Immature natural killer cell (primary cell): ENCODE data around the gene WASHC4. TPM values are rescaled to one million over a fixed set of nuclear protein-coding genes. Genes with fewer than 3 reads are reported as not detected.
"Not testable (repeated sequence)": the region's sequence is repeated elsewhere in the genome, so short reads cannot be mapped to it uniquely, and the experiment has no call there.

Experiments
- DNase-seq, 3 donors: peaks; one replicate each; pipeline ENCODE4 v3.0.0; 2022; ENCODE audit warnings: mixed read lengths in 1 of 3
- H3K27ac Mint-ChIP-seq, 6 donors: one replicate each; pipeline ENCODE4 v1.8.0; 2020; ENCODE audit warnings: mixed read lengths in 6 of 6, mild to moderate bottlenecking in 5 of 6, inconsistent platforms in 4 of 6, moderate library complexity in 3 of 6
- H3K27me3 Mint-ChIP-seq, 3 donors: one replicate each; pipeline ENCODE4 v1.8.0; 2020 to 2021; ENCODE audit warnings: low read depth in 3 of 3, mild to moderate bottlenecking in 3 of 3, mixed read lengths in 3 of 3, moderate library complexity in 3 of 3, inconsistent platforms in 1 of 3
- H3K36me3 Mint-ChIP-seq, 3 donors: one replicate each; pipeline ENCODE4 v1.8.0; 2020; ENCODE audit warnings: mixed read lengths in 3 of 3, inconsistent platforms in 2 of 3, mild to moderate bottlenecking in 2 of 3
- H3K4me1 Mint-ChIP-seq, 2 donors: one replicate each; pipeline ENCODE4 v1.8.0; 2020; ENCODE audit warnings: inconsistent platforms in 2 of 2, mild to moderate bottlenecking in 2 of 2, mixed read lengths in 2 of 2, moderate library complexity in 1 of 2
- H3K4me3 Mint-ChIP-seq, 5 donors: one replicate each; pipeline ENCODE4 v1.8.0; 2020; ENCODE audit warnings: mild to moderate bottlenecking in 5 of 5, mixed read lengths in 5 of 5, inconsistent platforms in 3 of 5, moderate library complexity in 3 of 5
- H3K9me3 Mint-ChIP-seq, 6 donors: one replicate each; pipeline ENCODE4 v1.8.0; 2020; ENCODE audit warnings: mild to moderate bottlenecking in 6 of 6, mixed read lengths in 6 of 6, inconsistent platforms in 4 of 6, moderate library complexity in 3 of 6
- polyA plus RNA-seq, 3 donors: library from polyadenylated mRNA; unstranded; fragments of 300-500 nt; fragmentation: Illumina TruSeq; gene quantifications; one replicate each; pipeline ENCODE4 v1.2.3, GENCODE V29; 2021

Gene WASHC4
- polyA plus RNA-seq, 3 donors from 2014 or later = 19.0 to 35.3 (median 28.3) TPM

GRCh38 chr12:105162174-105162573, 54.6 kb downstream of the WASHC4 start:
- Mint-ChIP-seq H3K36me3 (peaks cover 26 to 37% (median 31%) of the 10 kb centered on the region in 3 donors), H3K4me1 (no peaks in the 10 kb centered on the region), H3K9me3 (no peaks in the 10 kb centered on the region), H3K27ac (no peak overlapping the region), H3K4me3 (no peak overlapping the region), H3K27me3 (no peaks in the 10 kb centered on the region)
- DNase-seq = no peak

DNA sequence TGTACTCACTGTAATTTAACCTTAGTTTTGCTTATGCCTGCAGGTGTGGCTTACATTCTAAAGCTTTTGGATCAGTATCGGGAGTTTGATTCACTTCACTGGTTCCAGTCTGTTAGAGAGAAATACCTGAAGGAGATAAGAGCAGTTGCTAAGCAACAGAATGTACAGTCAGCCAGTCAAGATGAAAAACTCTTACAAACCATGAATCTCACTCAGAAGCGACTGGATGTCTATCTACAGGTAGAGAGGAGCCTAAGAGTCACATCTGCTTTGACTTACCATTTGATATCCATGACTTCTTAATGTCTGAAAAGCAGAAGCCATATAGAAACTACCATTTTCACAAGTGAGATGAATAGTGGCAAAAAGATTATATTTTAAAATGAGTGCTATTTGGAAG, 56.5 kb downstream of the WASHC4 start:
- Mint-ChIP-seq H3K4me3 (no peak overlapping the region), H3K27me3 (no peaks in the 10 kb centered on the region), H3K9me3 (no peaks in the 10 kb centered on the region), H3K4me1 (no peaks in the 10 kb centered on the region), H3K27ac (no peak overlapping the region), H3K36me3 (peaks cover 21 to 31% (median 26%) of the 10 kb centered on the region in 3 donors)
- no peak for DNase-seq

DNA sequence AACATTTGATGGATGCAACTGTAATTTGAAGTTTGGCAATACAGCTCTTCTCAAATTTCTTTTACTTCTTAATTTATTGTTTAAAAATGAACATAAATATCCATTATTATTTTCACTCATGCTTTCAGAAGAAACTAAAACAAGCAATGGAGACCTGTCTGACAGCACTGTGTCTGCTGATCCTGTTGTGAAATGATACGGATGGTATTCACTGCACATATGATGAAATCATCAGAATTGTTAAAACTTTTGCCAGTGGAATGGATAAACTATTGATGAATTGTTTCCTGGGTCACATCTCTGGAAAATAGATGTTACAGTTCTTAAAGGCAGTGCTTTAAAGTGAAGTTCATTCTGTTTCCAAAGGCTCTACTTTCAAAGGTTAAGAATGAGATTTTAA, 59.2 kb downstream of the WASHC4 start:
- no peak for DNase-seq
- no peaks in the 10 kb centered on the region for H3K9me3 Mint-ChIP-seq
- no peak overlapping the region for H3K4me3 Mint-ChIP-seq
- H3K27ac Mint-ChIP-seq = no peak overlapping the region
- H3K4me1 Mint-ChIP-seq = no peaks in the 10 kb centered on the region
- H3K27me3 Mint-ChIP-seq = no peaks in the 10 kb centered on the region
- peaks cover 17 to 26% (median 21%) of the 10 kb centered on the region in 3 donors for H3K36me3 Mint-ChIP-seq

GRCh38 chr12:105167346-105167745, 59.8 kb downstream of the WASHC4 start:
- H3K36me3 Mint-ChIP-seq = peaks cover 17 to 22% (median 21%) of the 10 kb centered on the region in 3 donors

DNA sequence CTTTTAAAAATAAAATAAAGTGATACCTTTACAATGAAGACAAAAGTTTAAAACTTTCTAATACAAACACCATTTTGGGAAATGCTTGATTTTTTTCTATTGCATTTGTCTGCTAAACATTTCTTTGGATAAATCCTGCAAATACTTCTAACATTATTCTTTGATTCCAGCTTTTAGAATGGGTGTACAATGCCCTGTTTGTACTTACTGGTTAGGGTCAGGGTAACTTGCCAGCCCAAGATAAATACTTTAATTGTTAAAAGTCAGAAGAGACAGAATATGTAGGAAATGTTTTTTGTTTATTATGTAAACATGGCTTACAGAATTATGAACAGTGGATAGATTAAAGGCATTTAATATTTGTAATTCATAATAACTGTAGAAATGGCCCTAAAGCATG, 60.5 kb downstream of the WASHC4 start:
- no peaks in the 10 kb centered on the region for H3K27me3 Mint-ChIP-seq
- peaks cover 17 to 21% (median 21%) of the 10 kb centered on the region in 3 donors for H3K36me3 Mint-ChIP-seq
- H3K4me3 Mint-ChIP-seq = no peak overlapping the region
- no peaks in the 10 kb centered on the region for H3K9me3 Mint-ChIP-seq
- no peak overlapping the region for H3K27ac Mint-ChIP-seq
- H3K4me1 Mint-ChIP-seq = no peaks in the 10 kb centered on the region
- no peak for DNase-seq

More at GRCh38 chr12:105167346-105167745, 59.8 kb downstream of the WASHC4 start:
- DNase-seq = no peak
- Mint-ChIP-seq H3K27ac (no peak overlapping the region), H3K4me1 (no peaks in the 10 kb centered on the region), H3K9me3 (no peaks in the 10 kb centered on the region), H3K27me3 (no peaks in the 10 kb centered on the region), H3K4me3 (no peak overlapping the region)

DNA sequence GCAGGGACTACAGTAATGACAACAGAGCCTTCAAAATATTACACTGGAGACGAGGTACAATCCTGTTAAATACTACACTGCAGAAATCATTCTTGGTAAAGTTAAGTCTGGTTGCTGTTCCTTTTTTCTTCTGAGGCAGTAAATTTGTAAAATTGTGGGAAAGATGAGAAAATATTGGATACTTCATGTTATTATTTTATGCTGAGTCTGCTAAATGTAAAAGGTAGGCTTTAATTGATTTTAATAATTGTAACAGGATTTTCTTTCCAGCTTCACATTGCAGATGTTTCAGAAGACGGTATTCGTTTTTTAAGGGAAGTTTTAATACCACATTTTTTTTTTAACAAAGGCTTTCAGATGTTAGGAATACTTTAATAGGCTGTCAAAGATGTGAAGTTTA, 62.6 kb downstream of the WASHC4 start:
- Mint-ChIP-seq H3K9me3 (no peaks in the 10 kb centered on the region), H3K27me3 (no peaks in the 10 kb centered on the region), H3K4me3 (no peak overlapping the region), H3K36me3 (peaks cover 6 to 16% (median 9%) of the 10 kb centered on the region in 3 donors), H3K27ac (peak overlapping the region in 1 of 6 donors; percentile 55), H3K4me1 (no peaks in the 10 kb centered on the region)
- DNase-seq = no peak

DNA sequence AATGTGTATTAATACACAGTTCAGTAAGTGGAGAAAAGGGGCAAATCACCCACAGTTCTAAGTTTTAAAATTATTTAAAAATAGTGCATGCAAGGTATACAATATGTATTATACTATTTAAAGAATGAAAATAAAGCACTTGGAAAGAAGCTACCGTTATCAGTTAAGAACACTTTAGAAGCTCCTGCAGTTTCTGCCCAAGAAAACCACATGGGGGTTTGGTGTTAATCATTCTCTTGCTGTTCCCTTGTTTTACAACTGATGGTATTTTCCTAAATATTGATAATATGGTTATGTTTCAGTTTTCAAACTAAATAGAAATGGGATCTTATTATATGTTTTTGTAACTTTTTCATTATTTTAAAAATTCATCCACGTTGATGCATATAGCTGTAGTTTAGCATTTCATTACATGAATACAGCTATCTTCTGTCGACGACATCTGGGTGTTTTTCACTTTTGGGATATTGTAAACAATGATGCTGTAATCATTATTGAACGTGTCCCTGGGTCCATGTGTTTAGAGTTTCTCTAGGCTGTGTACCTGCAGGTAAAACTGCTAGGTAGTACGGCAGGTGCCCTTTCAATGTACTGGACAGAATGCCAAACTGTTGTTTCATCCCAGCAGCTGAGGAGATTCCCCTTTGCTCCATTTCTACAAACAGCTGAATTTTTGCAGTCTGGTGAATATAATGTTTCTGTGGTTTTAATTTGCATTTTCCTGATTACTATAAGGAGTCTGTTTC, 64.3 kb downstream of the WASHC4 start:
- Mint-ChIP-seq H3K4me1 (no peaks in the 10 kb centered on the region), H3K27me3 (no peaks in the 10 kb centered on the region), H3K27ac (peak overlapping the region in 4 of 6 donors; percentile 47 to 85 (median 80)), H3K36me3 (peaks cover 2 to 16% (median 16%) of the 10 kb centered on the region in 3 donors), H3K4me3 (no peak overlapping the region), H3K9me3 (no peaks in the 10 kb centered on the region)
- DNase-seq = no peak

GRCh38 chr12:105175397-105175990, 68.0 kb downstream of the WASHC4 start:
- no peaks in the 10 kb centered on the region for H3K9me3 Mint-ChIP-seq
- no peak for DNase-seq
- peaks cover 6 to 28% (median 24%) of the 10 kb centered on the region in 3 donors for H3K36me3 Mint-ChIP-seq
- peaks cover 0 to 2% (median 1%) of the 10 kb centered on the region in 3 donors for H3K27me3 Mint-ChIP-seq
- H3K27ac Mint-ChIP-seq = peak overlapping the region in 3 of 6 donors; percentile 17 to 30 (median 17)
- H3K4me1 Mint-ChIP-seq = peaks cover 0 to 1% of the 10 kb centered on the region in 2 donors
- H3K4me3 Mint-ChIP-seq = no peak overlapping the region

GRCh38 chr12:105177208-105177607, 69.7 kb downstream of the WASHC4 start:
- Mint-ChIP-seq H3K27ac (peak overlapping the region in 1 of 6 donors; percentile 13), H3K36me3 (peaks cover 15 to 33% (median 33%) of the 10 kb centered on the region in 3 donors), H3K4me3 (no peak overlapping the region)

GRCh38 chr12:105179114-105179513, 71.6 kb downstream of the WASHC4 start:
- not testable (repeated sequence) for H3K4me1 Mint-ChIP-seq, H3K27ac Mint-ChIP-seq, H3K4me3 Mint-ChIP-seq, H3K9me3 Mint-ChIP-seq, DNase-seq, H3K27me3 Mint-ChIP-seq
- H3K36me3 Mint-ChIP-seq = peaks cover 30 to 48% (median 48%) of the 10 kb centered on the region in 3 donors

More at GRCh38 chr12:105177208-105177607, 69.7 kb downstream of the WASHC4 start:
- peaks cover under 1 to 1% of the 10 kb centered on the region in 2 donors for H3K4me1 Mint-ChIP-seq
- H3K9me3 Mint-ChIP-seq = peaks cover 0 to 2% (median 0%) of the 10 kb centered on the region in 6 donors
- peaks cover 0 to 2% (median 1%) of the 10 kb centered on the region in 3 donors for H3K27me3 Mint-ChIP-seq
- DNase-seq = no peak

DNA sequence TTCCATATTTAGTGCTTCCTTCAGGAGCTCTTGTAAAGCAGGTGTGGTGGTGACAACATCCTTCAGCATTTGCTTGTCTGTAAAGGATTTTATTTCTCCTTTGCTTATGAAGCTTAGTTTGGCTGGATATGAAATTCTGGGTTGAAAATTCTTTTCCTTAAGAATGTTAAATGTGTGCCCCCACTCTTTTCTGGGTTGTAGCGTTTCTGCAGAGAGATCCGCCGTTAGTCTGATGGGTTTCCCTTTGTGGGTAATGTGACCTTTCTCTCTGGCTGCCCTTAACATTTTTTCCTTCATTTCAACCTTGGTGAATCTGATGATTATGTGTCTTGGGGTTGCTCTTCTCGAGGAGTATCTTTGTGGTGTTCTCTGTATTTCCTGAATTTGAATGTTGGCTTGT, 75.9 kb downstream of the WASHC4 start:
- DNase-seq, H3K27ac Mint-ChIP-seq, H3K27me3 Mint-ChIP-seq, H3K9me3 Mint-ChIP-seq, H3K4me3 Mint-ChIP-seq, H3K4me1 Mint-ChIP-seq: not testable (repeated sequence)
- H3K36me3 Mint-ChIP-seq = peaks cover 48 to 59% (median 54%) of the 10 kb centered on the region in 3 donors

DNA sequence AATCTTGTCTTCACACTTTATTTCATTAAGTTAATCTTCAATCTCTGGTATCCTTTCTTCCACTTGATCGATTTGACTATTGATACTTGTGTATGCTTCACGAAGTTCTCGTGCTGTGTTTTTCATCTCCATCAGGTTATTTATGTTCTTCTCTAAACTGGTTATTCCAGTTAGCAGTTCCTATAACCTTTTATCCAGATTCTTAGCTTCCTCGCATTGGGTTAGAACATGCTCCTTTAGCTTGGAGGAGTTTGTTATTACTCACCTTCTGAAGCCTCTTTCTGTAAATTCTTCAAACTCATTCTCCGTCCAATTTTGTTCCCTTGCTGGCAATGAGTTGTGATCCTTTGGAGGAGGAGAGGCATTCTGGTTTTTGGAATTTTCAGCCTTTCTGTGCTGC, 76.4 kb downstream of the WASHC4 start:
- not testable (repeated sequence) for H3K27ac Mint-ChIP-seq, H3K27me3 Mint-ChIP-seq, H3K9me3 Mint-ChIP-seq, H3K4me1 Mint-ChIP-seq, H3K4me3 Mint-ChIP-seq, DNase-seq
- H3K36me3 Mint-ChIP-seq = peaks cover 50 to 63% (median 53%) of the 10 kb centered on the region in 3 donors

DNA sequence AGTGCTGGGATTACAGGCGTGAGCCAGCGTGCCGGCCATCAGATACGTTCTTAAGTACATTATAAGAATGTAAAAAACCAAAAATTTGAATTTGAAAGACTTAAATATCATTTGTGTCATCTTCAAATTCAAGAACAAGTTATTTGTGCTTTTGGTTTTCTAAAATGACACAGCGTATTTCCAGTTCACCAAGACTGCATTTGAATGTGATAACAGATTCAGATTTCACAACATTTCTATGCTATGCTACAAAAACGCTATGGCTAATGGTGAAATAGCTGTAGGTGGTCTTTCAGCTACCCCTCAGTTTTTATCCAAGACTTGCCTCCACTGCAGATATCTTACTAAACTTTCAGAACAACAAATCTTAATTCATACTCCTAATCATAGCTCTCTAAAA, 81.8 kb downstream of the WASHC4 start:
- H3K4me1 Mint-ChIP-seq = peaks cover 0 to 4% of the 10 kb centered on the region in 2 donors
- H3K27ac Mint-ChIP-seq = peak overlapping the region in 2 of 6 donors; percentile 4 to 41
- H3K9me3 Mint-ChIP-seq = no peaks in the 10 kb centered on the region
- H3K27me3 Mint-ChIP-seq = peaks cover 0 to 3% (median 1%) of the 10 kb centered on the region in 3 donors
- peaks cover 34 to 69% (median 38%) of the 10 kb centered on the region in 3 donors for H3K36me3 Mint-ChIP-seq
- no peak for DNase-seq
- H3K4me3 Mint-ChIP-seq = no peak overlapping the region

- DNase-seq = no peak
- peaks cover 0 to 3% (median 1%) of the 10 kb centered on the region in 3 donors for H3K27me3 Mint-ChIP-seq
- H3K4me1 Mint-ChIP-seq = peaks cover 0 to 4% of the 10 kb centered on the region in 2 donors
- peaks cover 32 to 63% (median 32%) of the 10 kb centered on the region in 3 donors for H3K36me3 Mint-ChIP-seq
- H3K4me3 Mint-ChIP-seq = no peak overlapping the region
- no peaks in the 10 kb centered on the region for H3K9me3 Mint-ChIP-seq
- H3K27ac Mint-ChIP-seq = peak overlapping the region in 4 of 6 donors; percentile 1 to 53 (median 10)
Observed at GRCh38 chr12:105190530-105190929, 83.0 kb downstream of the WASHC4 start.
